GM11168 (cell line): ENCODE measurements around the gene EARS2.
"Not testable (repeated sequence)": the region's sequence is repeated elsewhere in the genome, so short reads cannot be mapped to it uniquely, and the experiment has no call there.

ENCODE experiments used
- in situ Hi-C: fragments of 300-500 bp; cut with MboI; formaldehyde crosslinking; loops from one replicate; pipeline ENCODE4 v1.12.0; 2022; ENCODE audit warnings: low sequenced_read_pairs; ENCODE audit not compliant: unreplicated experiment

Gene EARS2

GRCh38 chr16:23485841-23486240 lies 71.3 kb downstream of the EARS2 start:
- in situ Hi-C loops, result no loop called here

- in situ Hi-C loops, result no loop called here
Measured at GRCh38 chr16:23485257-23485614, 71.9 kb downstream of the EARS2 start.

- in situ Hi-C loops, result no loop called here
Measured at GRCh38 chr16:23484510-23485256, 72.5 kb downstream of the EARS2 start.

- in situ Hi-C loops, result not testable (repeated sequence)
Measured at GRCh38 chr16:23483492-23483891, 73.7 kb downstream of the EARS2 start.

GRCh38 chr16:23482778-23483177 lies 74.4 kb downstream of the EARS2 start:
- in situ Hi-C loops, result no loop called here

GRCh38 chr16:23480257-23480656 lies 76.9 kb downstream of the EARS2 start:
- in situ Hi-C loops, result no loop called here

- in situ Hi-C loops, result no loop called here
Measured at GRCh38 chr16:23479138-23479537, 78.0 kb downstream of the EARS2 start.

- in situ Hi-C loops, result no loop called here
Measured at GRCh38 chr16:23478566-23478965, 78.6 kb downstream of the EARS2 start.

GRCh38 chr16:23476289-23476688 lies 80.9 kb downstream of the EARS2 start:
- in situ Hi-C loops, result no loop called here
